Left lung (tissue), 10 donors: ENCODE data around the gene PRKCZ. TPM values are rescaled to one million over a fixed set of nuclear protein-coding genes. Genes with fewer than 3 reads are reported as not detected.

ENCODE experiments used
- ATAC-seq: fragments of 200-7000 bp; cut with Tn5 transposase; one replicate; pipeline ENCODE4 v1.9.1; 2020; ENCODE audit warnings: moderate library complexity
- DNase-seq, 4 donors: peaks; one replicate each; pipeline ENCODE4 v3.0.0-alpha.2; 2013 to 2020
- H3K27ac ChIP-seq, 2 donors: fragments of 200-600 bp; sonication (generic) in 1 of 2; one replicate each; pipeline versions ENCODE4 v1.5.0 to v1.8.0; 2020 to 2021
- H3K27me3 ChIP-seq, 2 donors: fragments of 200-600 bp; sonication (generic) in 1 of 2; one replicate each; pipeline versions ENCODE4 v1.5.0 to v1.8.0; 2020 to 2021
- H3K36me3 ChIP-seq, 2 donors: fragments of 200-600 bp; sonication (generic) in 1 of 2; one replicate each; pipeline versions ENCODE4 v1.5.0 to v1.8.0; 2020 to 2021
- H3K4me1 ChIP-seq, 2 donors: fragments of 200-600 bp; one replicate each; pipeline ENCODE4 v1.8.0; 2021
- H3K4me3 ChIP-seq, 2 donors: fragments of 200-600 bp; sonication (generic) in 1 of 2; one replicate each; pipeline versions ENCODE4 v1.5.0 to v1.8.0; 2020 to 2021; ENCODE audit warnings: mild to moderate bottlenecking in 1 of 2
- H3K9me3 ChIP-seq, 2 donors: fragments of 200-600 bp; sonication (generic) in 1 of 2; one replicate each; pipeline versions ENCODE4 v1.5.0 to v1.8.0; 2020 to 2021
- intact Hi-C, 2 donors: fragments of 100-400 bp; cut with DNase I; formaldehyde crosslinking; loops; one replicate each; pipeline versions ENCODE4 v1.11.2 to v1.14.2; 2022
- polyA plus RNA-seq, 6 donors: library from polyadenylated mRNA; unstranded; fragments of 120-200 nt; gene quantifications; one replicate each; pipeline ENCODE4 v1.2.1, GENCODE V29; 2013; ENCODE audit not compliant: insufficient read length in 6 of 6
- total RNA-seq, 2 donors: library from RNA; stranded (reverse); fragmentation: NEBNext Ultra II Directional; extraction: Animal tissue kit (Norgen Biotek cat#: 25700); gene quantifications; one replicate each; pipeline ENCODE4 v1.2.1, GENCODE V29; 2021
- TF ChIP-seq, protein P1 (sequence below), 2 donors: fragments of 200-600 bp; sonication (generic) in 1 of 2; IDR thresholded peaks; one replicate each; pipeline versions ENCODE4 v1.5.0 to v1.8.0; 2021; ENCODE audit warnings: antibody characterized with exemption in 2 of 2
- donor health status: DM: no; HTN: yes; CAD: no.
- donor health status: DM: no; HTN: no; CAD: no.

Gene PRKCZ
- total and polyA plus RNA-seq, 8 donors: 37.5 to 129 (median 48.0) TPM

DNA sequence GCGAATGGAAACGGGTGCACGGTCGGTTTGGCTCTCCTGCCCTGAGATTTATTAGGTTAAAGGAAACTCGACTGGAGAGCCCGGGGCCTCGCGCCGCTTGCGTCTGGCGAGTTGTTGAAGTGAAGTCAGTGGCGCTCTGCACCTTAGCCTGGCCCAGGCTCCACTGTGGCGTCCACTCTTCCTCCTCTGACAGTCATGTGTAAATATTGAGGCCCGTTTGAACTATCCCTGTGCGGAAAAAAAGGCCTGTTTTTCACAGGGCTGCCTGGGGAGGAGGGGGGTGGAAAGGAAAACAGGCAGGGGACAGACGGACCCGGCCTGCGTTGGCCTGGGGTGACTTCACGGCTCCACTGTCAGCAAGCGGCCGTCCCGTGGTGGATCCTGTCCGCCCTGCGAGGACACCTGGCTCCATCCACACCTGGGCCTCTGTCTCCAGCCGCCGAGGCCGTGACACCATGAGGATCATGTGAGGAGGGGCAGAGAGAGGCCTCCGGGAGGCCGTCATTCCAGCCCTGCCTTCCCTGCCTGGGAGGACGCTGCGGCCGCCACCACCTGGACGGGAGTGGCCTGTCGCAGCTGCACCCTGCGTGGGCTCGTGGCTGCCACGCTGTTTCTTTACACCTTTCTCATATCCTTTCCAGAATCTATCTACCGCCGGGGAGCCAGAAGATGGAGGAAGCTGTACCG, 84.6 kb downstream of the PRKCZ start:
- H3K4me1 ChIP-seq: peaks cover 24 to 49% of the 10 kb centered on the region in 2 donors
- TF ChIP-seq, protein P1, sequence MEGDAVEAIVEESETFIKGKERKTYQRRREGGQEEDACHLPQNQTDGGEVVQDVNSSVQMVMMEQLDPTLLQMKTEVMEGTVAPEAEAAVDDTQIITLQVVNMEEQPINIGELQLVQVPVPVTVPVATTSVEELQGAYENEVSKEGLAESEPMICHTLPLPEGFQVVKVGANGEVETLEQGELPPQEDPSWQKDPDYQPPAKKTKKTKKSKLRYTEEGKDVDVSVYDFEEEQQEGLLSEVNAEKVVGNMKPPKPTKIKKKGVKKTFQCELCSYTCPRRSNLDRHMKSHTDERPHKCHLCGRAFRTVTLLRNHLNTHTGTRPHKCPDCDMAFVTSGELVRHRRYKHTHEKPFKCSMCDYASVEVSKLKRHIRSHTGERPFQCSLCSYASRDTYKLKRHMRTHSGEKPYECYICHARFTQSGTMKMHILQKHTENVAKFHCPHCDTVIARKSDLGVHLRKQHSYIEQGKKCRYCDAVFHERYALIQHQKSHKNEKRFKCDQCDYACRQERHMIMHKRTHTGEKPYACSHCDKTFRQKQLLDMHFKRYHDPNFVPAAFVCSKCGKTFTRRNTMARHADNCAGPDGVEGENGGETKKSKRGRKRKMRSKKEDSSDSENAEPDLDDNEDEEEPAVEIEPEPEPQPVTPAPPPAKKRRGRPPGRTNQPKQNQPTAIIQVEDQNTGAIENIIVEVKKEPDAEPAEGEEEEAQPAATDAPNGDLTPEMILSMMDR (IDR thresholded peaks at IDR 0.05): no peak
- no peaks in the 10 kb centered on the region for H3K36me3 ChIP-seq
- peak in 3 of 4 donors; percentile 46 to 80 (median 63) for DNase-seq
- intact Hi-C loops: no loop called here
- ATAC-seq: peak; percentile 2
- H3K4me3 ChIP-seq: no peak overlapping the region
- no peaks in the 10 kb centered on the region for H3K27me3 ChIP-seq
- H3K27ac ChIP-seq: peak overlapping the region; percentile 71 to 90
- no peaks in the 10 kb centered on the region for H3K9me3 ChIP-seq

- peak overlapping the region; percentile 71 to 90 for H3K27ac ChIP-seq
- no peak overlapping the region for H3K4me3 ChIP-seq
- H3K4me1 ChIP-seq: peaks cover 24 to 56% of the 10 kb centered on the region in 2 donors
- no peaks in the 10 kb centered on the region for H3K9me3 ChIP-seq
- ATAC-seq (peak; percentile 55), DNase-seq (peak; percentile 86 to 95 (median 90))
- intact Hi-C loops: no loop called here
- H3K27me3 ChIP-seq: no peaks in the 10 kb centered on the region
- TF ChIP-seq, protein P1 (IDR thresholded peaks at IDR 0.05): no peak
- no peaks in the 10 kb centered on the region for H3K36me3 ChIP-seq
These were observed 85.2 kb downstream of the PRKCZ start for GRCh38 chr1:2135441-2135841.

DNA sequence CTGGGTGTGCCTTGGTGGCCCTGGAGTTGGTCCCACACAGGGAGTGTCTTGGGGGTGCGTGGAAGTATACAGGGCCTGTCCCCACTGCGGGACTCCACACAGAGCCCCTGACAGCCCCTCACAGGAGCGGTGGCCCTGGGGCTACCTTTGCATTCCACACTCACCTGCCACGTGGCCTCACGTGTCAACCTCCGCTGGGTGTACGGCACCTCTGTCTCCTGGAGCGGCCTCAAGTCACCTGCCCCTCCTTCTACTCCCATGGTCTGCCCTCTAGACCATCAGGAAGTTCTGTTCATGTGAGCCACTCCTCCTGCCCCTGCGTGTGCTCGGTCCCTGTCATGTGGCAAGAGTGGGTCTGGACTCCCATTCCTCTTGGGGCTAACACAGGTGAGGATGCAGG, 85.7 kb downstream of the PRKCZ start:
- Histone ChIP-seq H3K27ac (peak overlapping the region; percentile 71 to 90), H3K27me3 (no peaks in the 10 kb centered on the region), H3K4me3 (no peak overlapping the region), H3K9me3 (no peaks in the 10 kb centered on the region), H3K4me1 (peaks cover 24 to 59% of the 10 kb centered on the region in 2 donors), H3K36me3 (no peaks in the 10 kb centered on the region)
- TF ChIP-seq, protein P1 (IDR thresholded peaks at IDR 0.05): no peak
- intact Hi-C loops: no loop called here
- DNase-seq: peak in 2 of 4 donors; percentile 33 to 69
- ATAC-seq: no peak

DNA sequence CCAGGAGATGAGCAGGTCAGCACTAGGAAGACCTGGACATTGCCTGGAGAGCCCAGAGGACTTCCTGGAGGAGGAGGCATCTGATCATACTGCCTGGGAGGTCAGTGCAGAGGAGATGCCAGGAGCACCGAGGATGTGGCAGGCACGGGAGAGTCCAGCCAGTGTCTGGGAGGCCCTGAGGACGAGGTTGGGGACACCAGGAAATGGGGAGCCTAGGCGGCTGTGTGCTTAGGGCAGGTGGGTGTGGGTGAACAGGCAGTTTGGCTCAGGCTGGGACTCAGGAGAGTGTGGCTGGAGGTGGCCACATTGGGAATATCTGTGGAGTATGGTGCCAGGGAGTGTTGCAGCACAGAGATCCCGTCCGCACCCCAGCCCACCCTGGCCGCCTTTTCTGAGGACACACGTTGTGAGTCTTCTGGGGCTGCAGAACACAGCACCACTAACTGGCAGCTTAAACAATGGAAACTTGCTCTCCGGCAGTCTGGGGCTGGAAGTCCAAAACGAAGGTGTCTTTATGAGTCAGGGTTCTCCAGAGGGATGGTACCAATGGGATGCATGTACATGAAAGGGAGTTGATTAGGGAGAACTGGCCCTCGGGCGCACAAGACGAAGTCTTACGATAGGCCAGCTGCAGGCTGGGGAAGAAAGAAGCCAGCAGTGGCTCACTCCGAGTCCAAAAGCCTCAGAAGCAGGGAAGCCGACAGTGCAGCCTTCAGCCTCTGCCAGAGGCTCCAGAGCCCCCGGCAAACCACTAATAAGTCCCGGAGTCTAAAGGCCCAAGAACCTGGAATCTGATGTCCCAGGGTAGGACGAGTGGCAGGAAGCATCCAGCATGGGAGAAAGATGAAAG, 86.4 kb downstream of the PRKCZ start:
- Histone ChIP-seq H3K9me3 (no peaks in the 10 kb centered on the region), H3K4me1 (peaks cover 24 to 59% of the 10 kb centered on the region in 2 donors), H3K27me3 (no peaks in the 10 kb centered on the region), H3K36me3 (no peaks in the 10 kb centered on the region), H3K27ac (peak overlapping the region; percentile 71 to 90), H3K4me3 (no peak overlapping the region)
- DNase-seq (peak in 2 of 4 donors; percentile 25 to 54), ATAC-seq (no peak)
- intact Hi-C loops: no loop called here
- TF ChIP-seq, protein P1 (IDR thresholded peaks at IDR 0.05): no peak
